A549 (cell line): ENCODE data around the gene CECR2. TPM values are rescaled to one million over a fixed set of nuclear protein-coding genes. Genes with fewer than 3 reads are reported as not detected.

Experiments
- ATAC-seq, 2 experiments: fragments of 200-7000 bp in 1 of 2; fragments of >200 bp in 1 of 2; cut with Nextera tagmentation in 1 of 2; cut with Tn5 transposase in 1 of 2; 3 replicates each; pipeline versions ENCODE4 v1.8.0 to v1.9.1; 2018 to 2020; ENCODE audit warnings: mild to moderate bottlenecking in 1 of 2, moderate library complexity in 1 of 2
- CTCF ChIA-PET: fragments of 300-600 bp; sonication (Branson Sonifier 250); formaldehyde crosslinking; extraction: SDS; loops from one replicate; lab custom pipeline; 2021; ENCODE audit warnings: antibody characterized with exemption, inconsistent platforms; lab: Yijun Ruan, JAX
- POLR2A ChIA-PET: fragments of 350-600 bp; formaldehyde crosslinking; extraction: SDS; loops from one replicate; lab custom pipeline; 2021; ENCODE audit warnings: antibody characterized with exemption, inconsistent platforms; lab: Yijun Ruan, JAX
- DNase-seq, 2 experiments: peaks; one replicate each; pipeline versions ENCODE4 v3.0.0 to v3.0.0-alpha.2; 2011 to 2016; ENCODE audit warnings: low read depth in 1 of 2, low spot score in 1 of 2
- FAIRE-seq: peaks from 2 replicates; lab custom pipeline; 2011; peaks lifted over from hg19 to GRCh38; lab: Jason Lieb, UNC
- H3K27ac ChIP-seq, 2 experiments: fragments of >200 bp; sonication (Bioruptor Twin); formaldehyde crosslinking; 3 replicates each; pipeline ENCODE4 v1.5.1; 2016 to 2017
- H3K4me1 ChIP-seq: fragments of >200 bp; sonication (Bioruptor Twin); formaldehyde crosslinking; 3 replicates; pipeline ENCODE4 v1.6.1; 2016
- H3K4me2 ChIP-seq: fragments of >200 bp; sonication (Bioruptor Twin); formaldehyde crosslinking; 3 replicates; pipeline ENCODE4 v1.6.1; 2016
- H3K4me3 ChIP-seq: fragments of >200 bp; sonication (Bioruptor Twin); formaldehyde crosslinking; 3 replicates; pipeline ENCODE4 v1.5.1; 2016
- H3K9me3 ChIP-seq: fragments of >200 bp; sonication (Bioruptor Twin); formaldehyde crosslinking; 3 replicates; pipeline ENCODE4 v1.6.1; 2016
- ATOH8 ChIP-seq: fragments of 250-450 bp; sonication (Bioruptor Pico); IDR thresholded peaks from 2 replicates; pipeline ENCODE4 v1.5.0; 2020; ENCODE audit warnings: low read depth, mild to moderate bottlenecking, moderate library complexity
- BHLHE40 ChIP-seq: IDR thresholded peaks from 2 replicates; pipeline ENCODE4 v1.6.1; 2012; ENCODE audit warnings: low read depth, low read length, inconsistent platforms
- CBX2 ChIP-seq: fragments of 200-600 bp; sonication (generic); IDR thresholded peaks from 2 replicates; pipeline ENCODE4 v1.6.1; 2016; ENCODE audit warnings: low read depth, mild to moderate bottlenecking, borderline replicate concordance
- CHD4 ChIP-seq: fragments of 200-600 bp; sonication (generic); IDR thresholded peaks from 2 replicates; pipeline ENCODE4 v1.6.1; 2016; ENCODE audit warnings: antibody characterized with exemption, mild to moderate bottlenecking, borderline replicate concordance
- E2F6 ChIP-seq: IDR thresholded peaks from 2 replicates; pipeline ENCODE4 v1.6.1; 2012; ENCODE audit warnings: low read depth, borderline replicate concordance
- EHF ChIP-seq: fragments of 250-450 bp; sonication (Bioruptor Pico); IDR thresholded peaks from 2 replicates; pipeline ENCODE4 v1.5.0; 2020; ENCODE audit warnings: mild to moderate bottlenecking
- EHMT2 ChIP-seq: fragments of 200-600 bp; sonication (generic); IDR thresholded peaks from 2 replicates; pipeline ENCODE4 v1.6.1; 2016; ENCODE audit warnings: antibody characterized with exemption, low read depth, mild to moderate bottlenecking, moderate library complexity
- FOSB ChIP-seq: fragments of 250-450 bp; sonication (Bioruptor Pico); IDR thresholded peaks from 2 replicates; pipeline ENCODE4 v1.5.0; 2020; ENCODE audit warnings: mild to moderate bottlenecking, moderate library complexity
- FOXS1 ChIP-seq: fragments of 250-450 bp; sonication (Bioruptor Pico); IDR thresholded peaks from 2 replicates; pipeline ENCODE4 v1.5.0; 2020; ENCODE audit warnings: mild to moderate bottlenecking, moderate library complexity
- HES2 ChIP-seq: fragments of >200 bp; sonication (Bioruptor Twin); formaldehyde crosslinking; IDR thresholded peaks from 2 replicates; pipeline ENCODE4 v1.6.1; 2016
- HEYL ChIP-seq: fragments of 250-450 bp; sonication (Bioruptor Pico); IDR thresholded peaks from 2 replicates; pipeline ENCODE4 v1.8.0; 2021; ENCODE audit warnings: mild to moderate bottlenecking, moderate library complexity
- HOXB13 ChIP-seq: fragments of 250-450 bp; sonication (Bioruptor Pico); IDR thresholded peaks from 2 replicates; pipeline ENCODE4 v1.5.0; 2020; ENCODE audit warnings: low read depth, mild to moderate bottlenecking, moderate library complexity
- HOXB5 ChIP-seq: fragments of 250-450 bp; sonication (Bioruptor Pico); IDR thresholded peaks from 2 replicates; pipeline ENCODE4 v1.5.0; 2020; ENCODE audit warnings: mild to moderate bottlenecking, moderate library complexity
- JUN ChIP-seq, 2 experiments: fragments of >200 bp; sonication (Bioruptor Twin); formaldehyde crosslinking; IDR thresholded peaks; 2 replicates in 1 of 2; 3 replicates in 1 of 2; pipeline ENCODE4 v1.6.1; 2016 to 2017
- JUNB ChIP-seq: fragments of >200 bp; sonication (Bioruptor Twin); formaldehyde crosslinking; IDR thresholded peaks from 2 replicates; pipeline ENCODE4 v1.6.1; 2016
- KDM5A ChIP-seq: fragments of 200-600 bp; sonication (generic); IDR thresholded peaks from 2 replicates; pipeline ENCODE4 v1.6.1; 2016; ENCODE audit warnings: antibody characterized with exemption, mild to moderate bottlenecking
- MYC ChIP-seq: IDR thresholded peaks from 2 replicates; pipeline ENCODE4 v1.6.1; 2012; ENCODE audit warnings: mild to moderate bottlenecking, inconsistent platforms, low read length, improper control_type of control experiment, borderline replicate concordance
- NFE2L2 ChIP-seq: fragments of 150-350 bp; conservative IDR thresholded peaks from 2 replicates; pipeline ENCODE4 v1.6.1; 2014; ENCODE audit warnings: low read length
- NPAS2 ChIP-seq: fragments of 250-450 bp; sonication (Bioruptor Pico); IDR thresholded peaks from 2 replicates; pipeline ENCODE4 v1.8.0; 2022; ENCODE audit warnings: mild to moderate bottlenecking, moderate library complexity, borderline replicate concordance
- POLR2A ChIP-seq: IDR thresholded peaks from 2 replicates; pipeline ENCODE4 v1.6.1; 2012; ENCODE audit warnings: mild to moderate bottlenecking, low read length
- POLR2AphosphoS2 ChIP-seq: conservative IDR thresholded peaks from 2 replicates; pipeline ENCODE4 v1.6.1; 2012; ENCODE audit warnings: low read length, improper control_type of control experiment, inconsistent platforms
- RARB ChIP-seq: fragments of 250-450 bp; sonication (Bioruptor Pico); IDR thresholded peaks from 2 replicates; pipeline ENCODE4 v1.8.0; 2021; ENCODE audit warnings: mild to moderate bottlenecking, moderate library complexity
- SMC3 ChIP-seq: fragments of >200 bp; sonication (Bioruptor Twin); formaldehyde crosslinking; IDR thresholded peaks from 3 replicates; pipeline ENCODE4 v1.6.1; 2018; ENCODE audit warnings: inconsistent platforms
- SREBF2 ChIP-seq: fragments of 450-650 bp; IDR thresholded peaks from 2 replicates; pipeline ENCODE4 v1.6.1; 2014; ENCODE audit warnings: mild to moderate bottlenecking, moderate library complexity
- TFCP2L1 ChIP-seq: fragments of 250-450 bp; sonication (Bioruptor Pico); IDR thresholded peaks from 2 replicates; pipeline ENCODE4 v1.5.0; 2021; ENCODE audit warnings: mild to moderate bottlenecking
- TP53 ChIP-seq: fragments of 250-450 bp; sonication (Bioruptor Pico); IDR thresholded peaks from 2 replicates; pipeline ENCODE4 v1.5.0; 2021; ENCODE audit warnings: mild to moderate bottlenecking, moderate library complexity
- ZC3H11A ChIP-seq: fragments of 450-650 bp; IDR thresholded peaks from 2 replicates; pipeline ENCODE4 v1.6.1; 2014; ENCODE audit warnings: antibody characterized with exemption, mild to moderate bottlenecking
- ZFP36 ChIP-seq: fragments of 450-650 bp; IDR thresholded peaks from 2 replicates; pipeline ENCODE4 v1.6.1; 2014; ENCODE audit warnings: borderline replicate concordance; ENCODE audit not compliant: partially characterized antibody
- ZNF302 ChIP-seq: fragments of 250-450 bp; sonication (Bioruptor Pico); IDR thresholded peaks from 2 replicates; pipeline ENCODE4 v1.9.0; 2021; ENCODE audit warnings: inconsistent platforms, mild to moderate bottlenecking, moderate library complexity
- ZSCAN20 ChIP-seq: fragments of 250-450 bp; sonication (Bioruptor Pico); IDR thresholded peaks from 2 replicates; pipeline ENCODE4 v1.8.0; 2022; ENCODE audit warnings: mild to moderate bottlenecking, moderate library complexity
- WGBS: methylation state at CpG from one replicate; pipeline ENCODE4 v1.1.6; 2017; ENCODE audit errors: missing lambda C conversion rate; 5-methylcytosine and 5-hydroxymethylcytosine counted together
- polyA plus RNA-seq, 4 experiments: library from polyadenylated mRNA; depleted of rRNA in 3 of 4; stranded (reverse); fragments of >200 nt; fragmentation: RNase III in 1 of 4; extraction: RNeasy Plus Mini Kit Qiagen cat#74134 plus additional on column Dnase treatment in 1 of 4; gene quantifications; 2 replicates in 3 of 4; 3 replicates in 1 of 4; pipeline ENCODE4 v1.2.3, GENCODE V29; 2011 to 2017

The CECR2 gene
- polyA plus RNA-seq, 2 of the 4 experiments (the other 2 are of a cell fraction): 0.01 to 0.06 TPM

- POLR2A ChIA-PET: no interaction called here
- no peak for ATAC-seq
Measured at GRCh38 chr22:17346578-17346977, 22.7 kb upstream of the CECR2 start.

GRCh38 chr22:17347724-17348123 is 21.5 kb upstream of the CECR2 start:
- H3K9me3 ChIP-seq: no peaks in the 10 kb centered on the region
- no peak for DNase-seq
- no peak overlapping the region for H3K4me2 ChIP-seq
- no peak for ATAC-seq
- FAIRE-seq: no peak
- POLR2A ChIA-PET: no interaction called here
- no peaks in the 10 kb centered on the region for H3K4me1 ChIP-seq
- TF ChIP-seq BHLHE40 (no peak), SREBF2 (no peak), POLR2A (no peak), POLR2AphosphoS2 (no peak), HOXB13 (CRISPR knock-in tag) (no peak), EHF (CRISPR knock-in tag) (no peak), HES2 (no peak), HEYL (CRISPR knock-in tag) (no peak), ZNF302 (CRISPR knock-in tag) (no peak), TP53 (CRISPR knock-in tag) (no peak), FOXS1 (CRISPR knock-in tag) (no peak), JUNB (no peak), SMC3 (no peak), EHMT2 (no peak), ZSCAN20 (CRISPR knock-in tag) (no peak), ZFP36 (no peak)
- CTCF ChIA-PET: no interaction called here
- 84% methylated on average over 10 of the region's 11 CpGs for WGBS
- no peak overlapping the region for H3K27ac ChIP-seq
- H3K4me3 ChIP-seq: no peak overlapping the region

More at GRCh38 chr22:17346578-17346977, 22.7 kb upstream of the CECR2 start:
- no peak overlapping the region for H3K4me2 ChIP-seq
- H3K27ac ChIP-seq: no peak overlapping the region
- H3K4me3 ChIP-seq: no peak overlapping the region
- DNase-seq: no peak
- no peaks in the 10 kb centered on the region for H3K9me3 ChIP-seq
- CTCF ChIA-PET: no interaction called here
- TF ChIP-seq CBX2 (no peak), FOSB (CRISPR knock-in tag) (no peak), POLR2A (no peak), HEYL (CRISPR knock-in tag) (no peak), NFE2L2 (no peak), JUN (IDR thresholded peaks at IDR 0.05) (no peak), ZFP36 (no peak), NPAS2 (CRISPR knock-in tag) (no peak), KDM5A (no peak), RARB (no peak), MYC (no peak), TFCP2L1 (CRISPR knock-in tag) (no peak), FOXS1 (CRISPR knock-in tag) (no peak), ATOH8 (CRISPR knock-in tag) (no peak), ZC3H11A (no peak)
- 55% methylated on average over 4 of the region's 4 CpGs for WGBS
- FAIRE-seq: no peak
- H3K4me1 ChIP-seq: no peaks in the 10 kb centered on the region

GRCh38 chr22:17348464-17349103 is 20.7 kb upstream of the CECR2 start:
- DNase-seq (no peak), FAIRE-seq (no peak), ATAC-seq (peak; percentile 54; a peak in 3 of 6 replicates)
- ChIA-PET CTCF (interaction anchor here (1.0 kb wide), 1 partner anchor 11 kb away, joined by 3 read pairs; no protein-coding TSS in a partner anchor), POLR2A (no interaction called here)
- Histone ChIP-seq H3K4me1 (no peaks in the 10 kb centered on the region), H3K4me2 (peak overlapping the region; percentile 57), H3K27ac (no peak overlapping the region), H3K4me3 (no peak overlapping the region), H3K9me3 (no peaks in the 10 kb centered on the region)
- TF ChIP-seq ATOH8 (CRISPR knock-in tag) (no peak), E2F6 (no peak), POLR2A (no peak), CHD4 (no peak), SREBF2 (no peak), SMC3 (no peak), TFCP2L1 (CRISPR knock-in tag) (no peak), NFE2L2 (no peak), HOXB13 (CRISPR knock-in tag) (no peak), HOXB5 (CRISPR knock-in tag) (no peak), ZSCAN20 (CRISPR knock-in tag) (no peak)
- whole genome bisulfite sequencing: 44% methylated on average over 14 of the region's 14 CpGs
